GM21423 (cell line): ENCODE results near the gene SCARF2.
"Not testable (repeated sequence)": the region's sequence is repeated elsewhere in the genome, so short reads cannot be mapped to it uniquely, and the experiment has no call there.

Experiments used
- ATAC-seq: cut with Tn5 transposase; IDR thresholded peaks from one replicate; pipeline ENCODE4 v1.9.1; 2021; ENCODE audit warnings: mild to moderate bottlenecking, moderate library complexity; ENCODE audit not compliant: unreplicated experiment

SCARF2 gene

GRCh38 chr22:20413217-20414058 is 24.2 kb downstream of the SCARF2 start:
- no peak for ATAC-seq

DNA sequence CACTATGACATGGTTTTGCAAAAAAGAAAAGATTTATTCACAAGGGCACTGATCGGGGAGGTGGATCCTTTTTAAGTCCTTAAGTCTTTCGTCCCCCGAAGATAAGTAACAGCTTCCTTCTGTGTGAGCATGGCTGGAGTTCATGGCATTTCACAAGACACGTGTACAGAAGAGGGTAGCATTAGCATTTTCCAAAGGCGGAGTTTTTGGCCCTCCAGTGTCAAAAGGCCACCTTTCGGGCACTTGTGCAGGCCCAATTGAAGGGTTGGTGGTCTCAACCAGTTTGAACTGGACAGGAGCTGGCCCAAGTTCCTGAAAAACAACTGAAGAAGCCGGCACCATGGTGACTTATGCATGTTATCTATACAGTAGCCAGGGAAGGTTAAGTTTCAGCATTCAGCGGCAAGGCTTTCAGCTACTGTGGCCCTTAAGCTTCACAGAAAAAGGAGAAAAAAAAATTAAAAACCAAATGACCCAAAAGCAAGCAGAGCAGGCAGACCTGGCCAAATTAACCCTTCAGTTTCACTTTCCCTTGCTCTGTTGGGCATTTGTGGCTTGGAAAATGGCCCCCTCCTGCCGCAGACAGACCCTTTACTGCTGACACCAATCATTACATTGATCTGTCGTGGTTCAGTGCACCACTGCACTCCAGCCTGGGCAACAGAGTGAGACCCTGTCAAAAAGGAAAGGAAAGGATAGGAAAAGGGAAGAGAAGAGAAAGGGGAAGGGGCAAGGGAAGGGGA is 25.0 kb downstream of the SCARF2 start:
- ATAC-seq, result no peak

DNA sequence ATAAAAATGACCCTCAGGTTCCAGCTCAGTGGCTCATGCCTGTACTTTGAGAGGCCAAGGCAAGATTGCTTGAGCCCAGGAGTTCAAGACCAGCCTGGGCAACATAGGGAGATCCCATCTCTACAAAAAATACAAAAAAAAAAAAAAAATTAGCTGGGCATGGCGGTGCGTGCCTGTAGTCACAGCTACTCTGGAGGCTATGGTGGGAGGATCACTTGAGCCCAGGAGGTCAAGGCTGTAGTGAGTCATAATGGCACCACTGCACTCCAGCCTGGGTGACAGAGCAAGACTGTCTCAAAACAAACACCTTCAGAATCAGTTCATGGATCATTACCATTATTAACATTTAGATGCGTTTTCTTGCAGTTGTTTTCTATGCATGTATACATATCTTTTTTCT is 28.2 kb downstream of the SCARF2 start:
- ATAC-seq, result not testable (repeated sequence)

- no peak for ATAC-seq
Measured at GRCh38 chr22:20408891-20409290, 28.7 kb downstream of the SCARF2 start.

GRCh38 chr22:20407829-20408228 is 29.8 kb downstream of the SCARF2 start:
- no peak for ATAC-seq

DNA sequence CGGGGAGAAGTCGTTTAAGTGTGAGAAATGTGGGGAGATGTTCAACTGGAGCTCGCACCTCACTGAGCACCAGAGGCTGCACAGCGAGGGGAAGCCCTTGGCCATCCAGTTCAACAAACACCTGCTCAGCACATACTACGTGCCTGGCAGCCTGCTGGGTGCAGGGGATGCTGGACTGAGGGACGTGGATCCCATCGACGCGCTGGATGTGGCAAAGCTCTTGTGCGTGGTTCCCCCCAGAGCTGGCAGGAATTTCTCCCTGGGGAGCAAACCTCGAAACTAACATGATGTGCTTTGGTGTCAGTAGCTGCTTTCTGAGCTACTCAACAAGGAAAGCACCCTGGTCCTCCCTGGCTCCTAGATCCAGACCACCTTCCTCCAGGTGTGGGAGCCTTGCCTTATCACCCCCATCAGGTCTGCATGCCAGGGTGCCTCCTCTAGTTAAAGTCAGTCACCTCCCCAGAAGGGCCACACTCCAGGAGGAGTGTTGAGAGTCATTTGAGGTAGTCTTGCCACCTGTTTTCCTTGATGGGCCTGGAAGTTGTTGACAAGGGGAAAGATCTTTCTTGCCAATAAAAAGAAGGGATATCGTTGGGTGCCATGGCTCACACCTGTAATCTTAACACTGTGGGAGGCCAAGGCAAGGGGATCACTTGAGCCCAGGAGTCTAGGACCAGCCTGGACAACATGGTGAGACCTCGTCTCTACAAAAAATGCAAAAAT is 30.8 kb downstream of the SCARF2 start:
- ATAC-seq, result no peak

GRCh38 chr22:20405931-20406685 is 31.5 kb downstream of the SCARF2 start:
- no peak for ATAC-seq

DNA sequence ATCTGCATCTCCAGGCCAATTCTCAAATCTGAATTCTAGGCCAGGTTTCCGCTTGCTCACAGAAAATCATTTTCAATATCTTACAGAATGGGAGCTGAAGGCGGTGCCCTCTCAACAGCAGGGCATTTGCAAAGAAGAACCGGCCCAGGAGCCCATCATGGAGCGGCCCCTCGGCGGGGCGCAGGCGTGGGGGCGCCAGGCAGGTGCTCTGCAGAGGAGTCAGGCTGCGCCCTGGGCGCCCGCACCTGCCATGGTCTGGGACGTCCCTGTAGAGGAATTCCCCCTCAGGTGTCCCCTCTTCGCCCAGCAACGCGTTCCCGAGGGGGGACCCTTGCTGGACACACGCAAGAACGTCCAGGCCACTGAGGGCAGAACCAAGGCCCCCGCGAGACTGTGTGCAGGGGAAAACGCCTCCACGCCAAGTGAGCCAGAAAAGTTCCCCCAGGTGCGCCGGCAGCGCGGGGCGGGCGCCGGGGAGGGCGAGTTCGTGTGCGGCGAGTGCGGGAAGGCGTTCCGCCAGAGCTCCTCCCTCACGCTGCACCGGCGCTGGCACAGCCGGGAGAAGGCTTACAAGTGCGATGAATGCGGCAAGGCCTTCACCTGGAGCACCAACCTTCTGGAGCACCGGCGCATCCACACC is 32.2 kb downstream of the SCARF2 start:
- no peak for ATAC-seq

DNA sequence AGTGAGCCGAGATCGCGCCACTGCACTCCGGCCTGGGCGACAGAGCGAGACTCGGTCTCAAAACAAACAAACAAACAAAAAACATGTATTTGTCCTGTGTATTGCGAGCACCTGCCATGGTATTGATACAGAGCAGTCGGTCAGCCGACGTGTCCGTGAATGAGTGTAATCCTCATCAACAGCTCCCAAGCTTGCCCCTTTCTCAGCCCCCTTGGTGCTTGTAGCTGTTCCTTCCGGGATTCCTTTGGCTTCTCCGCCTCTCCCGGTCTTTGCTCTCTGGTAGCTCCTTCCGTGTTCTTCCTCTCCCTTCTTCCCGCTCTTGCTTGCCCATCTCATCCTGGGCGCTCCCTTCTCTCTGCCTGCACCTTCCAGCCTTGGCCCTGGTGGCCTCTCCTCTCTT is 32.7 kb downstream of the SCARF2 start:
- no peak for ATAC-seq

DNA sequence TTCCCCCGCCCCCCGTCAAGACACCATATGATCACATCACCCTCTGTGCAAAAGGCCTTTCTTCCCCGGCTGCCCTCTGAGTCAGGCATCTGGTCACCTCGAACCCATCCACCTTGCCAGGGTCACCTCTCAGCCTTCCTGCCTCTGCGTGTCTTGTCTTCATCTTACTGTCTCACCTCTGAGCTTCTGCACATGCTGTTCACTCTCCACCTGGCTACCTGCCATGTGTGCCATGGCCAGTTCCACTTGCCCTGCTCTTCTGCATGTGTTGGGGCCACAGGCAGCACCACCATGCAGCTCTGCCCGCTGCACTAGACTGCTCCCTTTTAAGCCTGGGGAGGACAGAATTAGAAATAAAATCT is 33.9 kb downstream of the SCARF2 start:
- no peak for ATAC-seq

GRCh38 chr22:20402960-20403778 is 34.5 kb downstream of the SCARF2 start:
- ATAC-seq, result no peak

GRCh38 chr22:20401376-20402014 is 36.1 kb downstream of the SCARF2 start:
- no peak for ATAC-seq

- ATAC-seq, result no peak
Measured at GRCh38 chr22:20400606-20401375, 36.8 kb downstream of the SCARF2 start.

- ATAC-seq, result no peak
Measured at GRCh38 chr22:20399866-20400605, 37.6 kb downstream of the SCARF2 start.

DNA sequence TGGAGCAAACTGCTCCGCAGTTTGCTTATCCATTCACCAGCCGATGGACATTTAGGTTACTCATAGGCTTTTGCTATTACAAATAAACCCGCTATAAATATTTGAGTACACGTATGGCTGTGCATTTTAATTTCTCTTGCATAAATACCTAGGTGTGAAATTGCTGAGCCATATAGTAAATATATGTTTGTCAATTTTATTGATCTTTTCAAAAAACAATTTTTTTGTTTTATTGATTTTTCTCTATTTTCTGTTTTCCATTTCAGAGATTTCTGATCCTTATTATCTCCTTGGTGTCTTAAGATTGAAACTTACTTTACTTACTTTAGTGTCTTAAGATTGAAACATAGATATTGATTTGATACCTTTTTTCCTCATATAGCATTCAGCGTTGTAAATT is 39.2 kb downstream of the SCARF2 start:
- no peak for ATAC-seq

DNA sequence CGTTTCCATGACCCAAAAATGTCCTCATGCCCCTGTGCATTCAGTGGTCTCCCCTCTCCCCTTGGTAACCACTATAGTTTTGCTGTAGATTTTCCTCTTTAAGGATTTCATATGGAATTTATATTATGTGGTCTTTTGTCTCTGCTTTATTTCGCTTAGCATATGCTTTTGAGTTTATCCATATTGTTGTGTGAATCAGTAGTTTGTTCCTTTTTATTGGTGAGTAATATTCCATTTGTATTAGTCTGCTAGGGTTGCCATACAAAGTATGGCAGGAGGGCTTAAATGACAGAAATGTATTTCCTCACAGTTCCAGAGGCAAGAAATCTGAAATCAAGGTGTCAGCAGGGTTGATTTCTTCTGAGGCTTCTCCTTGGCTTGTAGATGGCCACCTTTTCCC is 40.1 kb downstream of the SCARF2 start:
- ATAC-seq, result no peak

GRCh38 chr22:20396639-20397038 is 41.0 kb downstream of the SCARF2 start:
- no peak for ATAC-seq

DNA sequence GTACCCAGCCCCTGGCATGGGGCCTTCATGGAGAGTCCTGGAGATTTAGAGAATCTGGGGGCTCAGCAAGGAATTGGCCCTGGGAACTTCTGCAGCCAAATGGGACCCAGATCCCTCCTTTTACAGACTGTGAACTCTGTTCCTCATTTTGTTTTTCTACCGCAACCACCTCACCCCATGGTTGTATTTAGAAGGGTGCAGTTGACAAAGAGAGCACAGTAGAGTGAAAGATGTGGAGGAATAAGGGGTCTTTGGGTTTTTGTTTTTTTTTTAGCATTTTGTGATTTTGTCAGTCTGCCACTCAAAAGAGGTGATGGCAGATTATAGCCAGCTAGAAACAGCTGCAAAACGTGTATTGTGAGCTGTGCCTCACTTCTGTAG is 41.7 kb downstream of the SCARF2 start:
- no peak for ATAC-seq
